CD8-positive, alpha-beta memory T cell (primary cell): ENCODE results near the gene BLOC1S5. TPM values are rescaled to one million over a fixed set of nuclear protein-coding genes. Genes with fewer than 3 reads are reported as not detected.

Experiments used
- CTCF ChIA-PET: fragments of 350-600 bp; sonication (Branson Sonifier 250); formaldehyde crosslinking; loops from one replicate; lab custom pipeline; 2021; ENCODE audit warnings: antibody characterized with exemption; lab: Charles Lee
- POLR2A ChIA-PET: fragments of 350-600 bp; sonication (Branson Sonifier 250); formaldehyde crosslinking; loops from one replicate; lab custom pipeline; 2021; ENCODE audit warnings: antibody characterized with exemption; lab: Charles Lee
- DNase-seq, 5 donors: peaks; one replicate each; pipeline versions ENCODE4 v3.0.0 to v3.0.0-alpha.2; 2020 to 2022; ENCODE audit warnings: mixed read lengths in 1 of 5
- H3K27ac ChIP-seq: one replicate; pipeline ENCODE4 v1.7.0; 2013; ENCODE audit warnings: low read depth, mild to moderate bottlenecking, low read length, moderate library complexity
- H3K27me3 ChIP-seq: 2 replicates; pipeline ENCODE4 v1.7.0; 2013; ENCODE audit warnings: low read length, mild to moderate bottlenecking; ENCODE audit not compliant: insufficient read depth, poor library complexity, severe bottlenecking
- H3K36me3 ChIP-seq: 2 replicates; pipeline ENCODE4 v1.7.0; 2013; ENCODE audit warnings: mild to moderate bottlenecking, low read length, moderate library complexity; ENCODE audit not compliant: insufficient read depth
- H3K4me1 ChIP-seq: 2 replicates; pipeline ENCODE4 v1.7.0; 2013; ENCODE audit warnings: mild to moderate bottlenecking, low read length, moderate library complexity; ENCODE audit not compliant: insufficient read depth
- H3K4me3 ChIP-seq: 2 replicates; pipeline ENCODE4 v1.7.0; 2013; ENCODE audit warnings: mild to moderate bottlenecking, low read length
- H3K9me3 ChIP-seq: 2 replicates; pipeline ENCODE4 v1.7.0; 2013; ENCODE audit warnings: mild to moderate bottlenecking, low read length
- H3K27ac Mint-ChIP-seq, 8 donors: one replicate each; pipeline ENCODE4 v1.8.0; 2020 to 2021; ENCODE audit warnings: mixed read lengths in 8 of 8, mild to moderate bottlenecking in 6 of 8, inconsistent platforms in 3 of 8, moderate library complexity in 3 of 8
- H3K27me3 Mint-ChIP-seq, 2 donors: one replicate each; pipeline ENCODE4 v1.8.0; 2020 to 2021; ENCODE audit warnings: mixed read lengths in 2 of 2, mild to moderate bottlenecking in 1 of 2, moderate library complexity in 1 of 2
- H3K36me3 Mint-ChIP-seq, 3 donors: one replicate each; pipeline ENCODE4 v1.8.0; 2020 to 2021; ENCODE audit warnings: mixed read lengths in 3 of 3, inconsistent platforms in 1 of 3, mild to moderate bottlenecking in 1 of 3
- H3K4me1 Mint-ChIP-seq, 3 donors: one replicate each; pipeline ENCODE4 v1.8.0; 2020 to 2021; ENCODE audit warnings: mixed read lengths in 3 of 3, inconsistent platforms in 1 of 3, mild to moderate bottlenecking in 1 of 3
- H3K4me3 Mint-ChIP-seq, 7 donors: one replicate each; pipeline ENCODE4 v1.8.0; 2020 to 2021; ENCODE audit warnings: mixed read lengths in 7 of 7, mild to moderate bottlenecking in 6 of 7, moderate library complexity in 4 of 7, inconsistent platforms in 2 of 7
- H3K9me3 Mint-ChIP-seq, 5 donors: one replicate each; pipeline ENCODE4 v1.8.0; 2020 to 2022; ENCODE audit warnings: mixed read lengths in 5 of 5, mild to moderate bottlenecking in 3 of 5, moderate library complexity in 2 of 5, inconsistent platforms in 1 of 5
- polyA plus RNA-seq: library from polyadenylated mRNA; unstranded; fragments of 300-500 nt; fragmentation: Illumina TruSeq; gene quantifications from one replicate; pipeline ENCODE4 v1.2.3, GENCODE V29; 2021
- total RNA-seq, 2 experiments: library from RNA; stranded (reverse); gene quantifications; one replicate each; pipeline ENCODE4 v1.2.3, GENCODE V29; 2021

BLOC1S5 gene
- total and polyA plus RNA-seq, 3 experiments from 2014 or later = 20.0 to 27.9 (median 22.6) TPM

GRCh38 chr6:8013763-8014162, 50.4 kb downstream of the BLOC1S5 start:
- Histone ChIP-seq H3K36me3 (peaks cover 11% of the 10 kb centered on the region), H3K4me1 (no peaks in the 10 kb centered on the region), H3K27me3 (no peaks in the 10 kb centered on the region), H3K9me3 (no peaks in the 10 kb centered on the region), H3K27ac (no peak overlapping the region), H3K4me3 (no peak overlapping the region)
- POLR2A ChIA-PET = no interaction called here
- Mint-ChIP-seq H3K4me3 (no peak overlapping the region), H3K27ac (no peak overlapping the region), H3K27me3 (no peaks in the 10 kb centered on the region), H3K36me3 (peaks cover 7 to 50% (median 15%) of the 10 kb centered on the region in 3 donors), H3K9me3 (no peaks in the 10 kb centered on the region), H3K4me1 (peaks cover 3 to 17% (median 6%) of the 10 kb centered on the region in 3 donors)
- DNase-seq = no peak
- CTCF ChIA-PET = no interaction called here

- POLR2A ChIA-PET = no interaction called here
- no peak overlapping the region for H3K27ac Mint-ChIP-seq
- no peak for DNase-seq
These were observed 58.0 kb downstream of the BLOC1S5 start for GRCh38 chr6:8006208-8006607.

DNA sequence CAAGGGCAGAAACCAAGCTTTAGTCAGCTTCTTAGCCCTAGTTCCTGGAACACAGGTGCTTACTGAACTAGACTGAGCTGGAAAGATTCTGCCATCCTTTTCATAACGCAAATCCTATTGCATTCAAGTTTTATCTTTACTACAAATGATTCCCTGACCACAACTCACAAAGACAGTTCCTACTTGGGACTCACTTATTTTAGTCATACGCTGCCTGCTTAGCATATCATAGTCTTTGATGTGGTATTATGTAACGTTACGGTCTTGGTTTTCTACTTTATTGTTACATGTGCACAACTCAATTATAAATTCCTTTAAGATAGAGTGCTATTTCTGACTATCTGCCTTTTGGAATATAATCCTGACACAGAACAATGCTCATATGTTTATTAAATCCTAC, 59.1 kb downstream of the BLOC1S5 start:
- CTCF ChIA-PET = no interaction called here
- Histone ChIP-seq H3K27ac (no peak overlapping the region), H3K27me3 (no peaks in the 10 kb centered on the region), H3K9me3 (no peaks in the 10 kb centered on the region), H3K4me1 (no peaks in the 10 kb centered on the region), H3K36me3 (no peaks in the 10 kb centered on the region), H3K4me3 (no peak overlapping the region)
- no peak for DNase-seq
- POLR2A ChIA-PET = no interaction called here
- peaks cover 0 to 3% (median 0%) of the 10 kb centered on the region in 3 donors for H3K4me1 Mint-ChIP-seq
- peaks cover 0 to 7% (median 4%) of the 10 kb centered on the region in 3 donors for H3K36me3 Mint-ChIP-seq
- H3K27ac Mint-ChIP-seq = no peak overlapping the region
- H3K4me3 Mint-ChIP-seq = no peak overlapping the region
- no peaks in the 10 kb centered on the region for H3K27me3 Mint-ChIP-seq
- H3K9me3 Mint-ChIP-seq = no peaks in the 10 kb centered on the region

More at GRCh38 chr6:8006208-8006607, 58.0 kb downstream of the BLOC1S5 start:
- Histone ChIP-seq H3K36me3 (no peaks in the 10 kb centered on the region), H3K9me3 (no peaks in the 10 kb centered on the region), H3K4me3 (no peak overlapping the region), H3K4me1 (no peaks in the 10 kb centered on the region), H3K27ac (no peak overlapping the region), H3K27me3 (no peaks in the 10 kb centered on the region)
- Mint-ChIP-seq H3K4me3 (no peak overlapping the region), H3K36me3 (peaks cover 0 to 12% (median 5%) of the 10 kb centered on the region in 3 donors), H3K9me3 (no peaks in the 10 kb centered on the region), H3K4me1 (peaks cover 0 to 3% (median 0%) of the 10 kb centered on the region in 3 donors), H3K27me3 (no peaks in the 10 kb centered on the region)
- CTCF ChIA-PET = no interaction called here

GRCh38 chr6:8000636-8001035, 63.6 kb downstream of the BLOC1S5 start:
- H3K9me3 ChIP-seq = no peaks in the 10 kb centered on the region

DNA sequence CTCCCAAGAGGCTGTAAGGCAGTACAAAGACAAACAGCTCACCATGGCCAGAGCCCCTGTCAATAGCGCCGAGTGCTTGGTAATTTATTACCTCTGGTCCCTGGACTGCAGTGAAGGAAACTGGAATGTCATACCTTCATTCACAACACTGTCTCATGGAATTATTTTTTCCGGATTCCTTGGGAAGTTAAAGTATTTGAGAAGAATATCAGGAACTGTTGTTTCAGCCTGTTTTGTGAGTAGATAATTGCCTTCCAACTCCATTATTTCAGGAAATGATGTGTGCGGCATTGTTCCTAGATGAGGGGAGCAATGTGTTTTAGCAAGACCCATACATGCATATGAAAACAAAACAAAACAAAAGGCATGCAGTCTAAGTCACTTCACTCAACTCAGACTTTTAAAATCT, 64.0 kb downstream of the BLOC1S5 start:
- no peaks in the 10 kb centered on the region for H3K9me3 ChIP-seq
- Mint-ChIP-seq H3K4me3 (no peak overlapping the region), H3K9me3 (no peaks in the 10 kb centered on the region), H3K27me3 (no peaks in the 10 kb centered on the region), H3K27ac (no peak overlapping the region), H3K4me1 (peaks cover 0 to 2% (median 0%) of the 10 kb centered on the region in 3 donors), H3K36me3 (peaks cover 0 to 3% (median 0%) of the 10 kb centered on the region in 3 donors)
- no peak overlapping the region for H3K4me3 ChIP-seq
- no peaks in the 10 kb centered on the region for H3K36me3 ChIP-seq
- no peaks in the 10 kb centered on the region for H3K4me1 ChIP-seq
- DNase-seq = no peak
- POLR2A ChIA-PET = no interaction called here
- no peaks in the 10 kb centered on the region for H3K27me3 ChIP-seq
- CTCF ChIA-PET = no interaction called here
- H3K27ac ChIP-seq = no peak overlapping the region

More at GRCh38 chr6:8000636-8001035, 63.6 kb downstream of the BLOC1S5 start:
- Mint-ChIP-seq H3K27me3 (no peaks in the 10 kb centered on the region), H3K4me3 (no peak overlapping the region), H3K9me3 (no peaks in the 10 kb centered on the region), H3K4me1 (peaks cover 0 to 3% (median 0%) of the 10 kb centered on the region in 3 donors), H3K36me3 (peaks cover 0 to 3% (median 0%) of the 10 kb centered on the region in 3 donors), H3K27ac (no peak overlapping the region)
- POLR2A ChIA-PET = no interaction called here
- no peak overlapping the region for H3K4me3 ChIP-seq
- H3K36me3 ChIP-seq = no peaks in the 10 kb centered on the region
- H3K4me1 ChIP-seq = no peaks in the 10 kb centered on the region
- H3K27me3 ChIP-seq = no peaks in the 10 kb centered on the region
- no peak overlapping the region for H3K27ac ChIP-seq
- CTCF ChIA-PET = no interaction called here
- no peak for DNase-seq

GRCh38 chr6:7999201-7999600, 65.0 kb downstream of the BLOC1S5 start:
- no peak for DNase-seq
- Histone ChIP-seq H3K4me1 (no peaks in the 10 kb centered on the region), H3K36me3 (no peaks in the 10 kb centered on the region), H3K27ac (no peak overlapping the region), H3K27me3 (no peaks in the 10 kb centered on the region), H3K9me3 (no peaks in the 10 kb centered on the region), H3K4me3 (no peak overlapping the region)
- ChIA-PET CTCF (no interaction called here), POLR2A (no interaction called here)
- H3K4me3 Mint-ChIP-seq = no peak overlapping the region
- H3K27me3 Mint-ChIP-seq = no peaks in the 10 kb centered on the region
- H3K36me3 Mint-ChIP-seq = peaks cover 0 to 11% (median 0%) of the 10 kb centered on the region in 3 donors
- no peaks in the 10 kb centered on the region for H3K9me3 Mint-ChIP-seq
- H3K27ac Mint-ChIP-seq = no peak overlapping the region
- no peaks in the 10 kb centered on the region for H3K4me1 Mint-ChIP-seq

DNA sequence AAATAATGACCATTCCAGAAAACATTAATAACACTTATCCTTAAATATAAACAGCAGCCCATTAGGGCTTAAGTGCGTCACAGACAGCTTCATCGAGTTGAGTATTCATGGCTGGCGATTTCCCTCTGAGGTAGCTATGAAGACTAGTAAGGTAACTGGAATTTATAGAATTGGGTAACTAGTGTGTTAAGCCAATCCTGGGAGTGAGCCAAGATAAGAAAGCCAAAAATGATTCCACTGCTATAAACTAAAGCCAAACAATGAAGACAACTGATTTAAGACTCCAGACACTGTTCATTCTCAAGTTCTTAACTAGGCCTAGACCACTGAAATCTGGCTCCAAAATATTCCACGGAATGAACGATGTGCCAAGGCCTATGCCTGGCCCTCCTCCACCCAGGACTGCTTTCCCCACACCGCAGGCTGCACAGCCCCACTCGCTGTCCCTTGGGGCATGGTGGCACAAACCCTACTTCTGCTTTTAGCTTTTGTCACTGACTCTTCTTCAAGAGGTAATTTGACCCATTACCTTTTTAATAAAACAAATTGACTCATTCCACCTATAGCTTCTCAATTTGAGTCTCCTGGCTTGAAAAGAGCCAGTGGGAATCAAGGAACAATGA, 66.0 kb downstream of the BLOC1S5 start:
- no peak for DNase-seq
- no peak overlapping the region for H3K27ac ChIP-seq
- Mint-ChIP-seq H3K36me3 (peaks cover 0 to 17% (median 0%) of the 10 kb centered on the region in 3 donors), H3K4me3 (no peak overlapping the region), H3K4me1 (no peaks in the 10 kb centered on the region), H3K27ac (no peak overlapping the region), H3K27me3 (no peaks in the 10 kb centered on the region), H3K9me3 (peaks cover 0 to 2% (median 1%) of the 10 kb centered on the region in 5 donors)
- no peaks in the 10 kb centered on the region for H3K4me1 ChIP-seq
- no peaks in the 10 kb centered on the region for H3K27me3 ChIP-seq
- H3K4me3 ChIP-seq = no peak overlapping the region
- ChIA-PET POLR2A (no interaction called here), CTCF (no interaction called here)
- H3K36me3 ChIP-seq = no peaks in the 10 kb centered on the region
- H3K9me3 ChIP-seq = no peaks in the 10 kb centered on the region

DNA sequence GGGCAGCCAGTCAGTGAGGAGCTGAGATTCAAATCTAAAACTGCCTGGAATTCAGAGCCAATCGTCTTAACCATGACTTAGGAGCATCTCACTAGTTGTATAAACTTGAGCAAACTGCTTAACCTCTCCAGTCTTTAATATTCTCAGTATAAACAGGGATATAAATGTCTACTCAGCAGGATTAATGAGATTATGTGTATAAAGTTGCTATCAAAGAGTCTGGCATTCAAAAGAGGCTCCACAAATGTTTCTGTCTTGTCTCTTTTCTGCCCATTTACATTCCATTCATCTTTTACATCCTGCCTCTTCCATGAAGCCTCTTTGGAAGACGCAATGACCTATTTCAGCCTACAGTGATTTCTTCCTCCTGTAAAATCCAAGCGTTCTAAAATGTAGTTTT, 66.9 kb downstream of the BLOC1S5 start:
- Histone ChIP-seq H3K4me1 (no peaks in the 10 kb centered on the region), H3K27me3 (no peaks in the 10 kb centered on the region), H3K4me3 (no peak overlapping the region), H3K27ac (no peak overlapping the region), H3K36me3 (no peaks in the 10 kb centered on the region), H3K9me3 (no peaks in the 10 kb centered on the region)
- H3K9me3 Mint-ChIP-seq = peaks cover 0 to 2% (median 1%) of the 10 kb centered on the region in 5 donors
- ChIA-PET POLR2A (no interaction called here), CTCF (no interaction called here)
- no peak for DNase-seq
- H3K27me3 Mint-ChIP-seq = no peaks in the 10 kb centered on the region
- no peaks in the 10 kb centered on the region for H3K4me1 Mint-ChIP-seq
- H3K4me3 Mint-ChIP-seq = no peak overlapping the region
- H3K27ac Mint-ChIP-seq = no peak overlapping the region
- peaks cover 0 to 21% (median 1%) of the 10 kb centered on the region in 3 donors for H3K36me3 Mint-ChIP-seq
